ENCODE data around the gene NCEH1.

- TF ChIP-seq, protein P1, sequence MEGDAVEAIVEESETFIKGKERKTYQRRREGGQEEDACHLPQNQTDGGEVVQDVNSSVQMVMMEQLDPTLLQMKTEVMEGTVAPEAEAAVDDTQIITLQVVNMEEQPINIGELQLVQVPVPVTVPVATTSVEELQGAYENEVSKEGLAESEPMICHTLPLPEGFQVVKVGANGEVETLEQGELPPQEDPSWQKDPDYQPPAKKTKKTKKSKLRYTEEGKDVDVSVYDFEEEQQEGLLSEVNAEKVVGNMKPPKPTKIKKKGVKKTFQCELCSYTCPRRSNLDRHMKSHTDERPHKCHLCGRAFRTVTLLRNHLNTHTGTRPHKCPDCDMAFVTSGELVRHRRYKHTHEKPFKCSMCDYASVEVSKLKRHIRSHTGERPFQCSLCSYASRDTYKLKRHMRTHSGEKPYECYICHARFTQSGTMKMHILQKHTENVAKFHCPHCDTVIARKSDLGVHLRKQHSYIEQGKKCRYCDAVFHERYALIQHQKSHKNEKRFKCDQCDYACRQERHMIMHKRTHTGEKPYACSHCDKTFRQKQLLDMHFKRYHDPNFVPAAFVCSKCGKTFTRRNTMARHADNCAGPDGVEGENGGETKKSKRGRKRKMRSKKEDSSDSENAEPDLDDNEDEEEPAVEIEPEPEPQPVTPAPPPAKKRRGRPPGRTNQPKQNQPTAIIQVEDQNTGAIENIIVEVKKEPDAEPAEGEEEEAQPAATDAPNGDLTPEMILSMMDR (IDR thresholded peaks at IDR 0.05) = no peak
- TF ChIP-seq POLR2A (IDR thresholded peaks at IDR 0.05) = no peak
These were observed 44.5 kb downstream of the NCEH1 start for GRCh38 chr3:172666181-172666872.

All from Peyer's patch (tissue), 4 donors.